GM12873 (cell line): ENCODE measurements around the gene EHD3.

ENCODE experiments used
- TF ChIP-seq, protein P1 (sequence below): IDR thresholded peaks from 2 replicates; pipeline ENCODE4 v1.5.1; 2012; ENCODE audit warnings: low read depth, mild to moderate bottlenecking, moderate library complexity, low read length, control low read depth; ENCODE audit not compliant: insufficient read depth; ENCODE audit errors: missing control alignments

The EHD3 gene

DNA sequence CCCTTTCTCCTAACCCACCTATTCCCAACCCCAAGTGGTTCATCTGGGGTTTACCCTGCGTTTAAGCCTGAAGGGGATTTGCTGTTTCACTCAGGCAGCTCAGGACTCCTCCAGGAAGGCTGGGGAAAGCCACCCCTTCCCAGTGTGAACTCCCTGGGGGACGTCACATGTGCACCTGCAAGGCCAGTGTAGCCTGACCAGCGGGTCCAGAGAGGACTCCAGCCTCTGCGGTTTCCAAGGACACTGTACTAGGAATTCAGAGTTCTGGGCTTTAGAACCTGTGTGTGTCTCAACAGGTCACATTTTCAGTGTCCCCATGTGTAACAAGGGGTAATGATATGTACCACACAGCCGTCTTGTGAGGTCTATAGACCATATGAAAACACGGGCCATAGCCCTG is 17.9 kb downstream of the EHD3 start:
- TF ChIP-seq, protein P1, sequence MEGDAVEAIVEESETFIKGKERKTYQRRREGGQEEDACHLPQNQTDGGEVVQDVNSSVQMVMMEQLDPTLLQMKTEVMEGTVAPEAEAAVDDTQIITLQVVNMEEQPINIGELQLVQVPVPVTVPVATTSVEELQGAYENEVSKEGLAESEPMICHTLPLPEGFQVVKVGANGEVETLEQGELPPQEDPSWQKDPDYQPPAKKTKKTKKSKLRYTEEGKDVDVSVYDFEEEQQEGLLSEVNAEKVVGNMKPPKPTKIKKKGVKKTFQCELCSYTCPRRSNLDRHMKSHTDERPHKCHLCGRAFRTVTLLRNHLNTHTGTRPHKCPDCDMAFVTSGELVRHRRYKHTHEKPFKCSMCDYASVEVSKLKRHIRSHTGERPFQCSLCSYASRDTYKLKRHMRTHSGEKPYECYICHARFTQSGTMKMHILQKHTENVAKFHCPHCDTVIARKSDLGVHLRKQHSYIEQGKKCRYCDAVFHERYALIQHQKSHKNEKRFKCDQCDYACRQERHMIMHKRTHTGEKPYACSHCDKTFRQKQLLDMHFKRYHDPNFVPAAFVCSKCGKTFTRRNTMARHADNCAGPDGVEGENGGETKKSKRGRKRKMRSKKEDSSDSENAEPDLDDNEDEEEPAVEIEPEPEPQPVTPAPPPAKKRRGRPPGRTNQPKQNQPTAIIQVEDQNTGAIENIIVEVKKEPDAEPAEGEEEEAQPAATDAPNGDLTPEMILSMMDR = no peak

- TF ChIP-seq, protein P1 = peak; percentile 16
Observed at GRCh38 chr2:31253356-31254131, 19.6 kb downstream of the EHD3 start.

- TF ChIP-seq, protein P1 = no peak
Observed at GRCh38 chr2:31254237-31255203, 20.6 kb downstream of the EHD3 start.

DNA sequence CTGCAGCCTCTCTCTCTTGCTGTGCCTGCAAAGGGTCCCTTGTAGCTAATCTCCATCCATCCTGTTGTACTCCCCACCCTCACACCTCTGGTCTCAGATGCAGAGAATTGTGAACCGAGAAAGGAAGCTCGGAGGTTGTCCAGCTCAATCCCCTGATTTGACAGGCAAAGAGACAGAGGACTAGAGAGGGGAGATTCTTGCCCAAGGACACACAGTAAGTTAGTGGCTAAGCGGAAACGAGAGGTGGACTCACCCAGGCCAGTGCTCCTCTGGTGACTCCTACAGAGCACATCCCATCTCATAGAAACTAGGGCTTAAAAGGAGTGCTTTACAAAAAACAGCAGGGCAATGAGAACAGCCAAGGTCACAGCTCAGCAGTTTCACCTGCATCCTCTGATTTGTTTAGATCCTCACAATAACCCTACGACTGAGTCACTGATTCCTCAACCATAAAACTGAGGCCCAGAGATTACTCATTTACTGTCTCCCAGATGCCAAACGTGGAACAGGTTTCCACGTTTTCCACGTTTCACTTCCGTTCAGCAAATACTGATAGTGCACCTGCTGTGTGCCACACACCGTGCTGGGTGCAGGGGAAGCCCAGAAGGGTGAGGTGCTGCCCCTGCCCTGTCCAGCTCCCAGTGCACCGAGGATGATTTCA is 22.1 kb downstream of the EHD3 start:
- TF ChIP-seq, protein P1 = no peak

- TF ChIP-seq, protein P1 = no peak
Observed at GRCh38 chr2:31256611-31257382, 22.8 kb downstream of the EHD3 start.

GRCh38 chr2:31258351-31258750 is 24.4 kb downstream of the EHD3 start:
- TF ChIP-seq, protein P1 = no peak

DNA sequence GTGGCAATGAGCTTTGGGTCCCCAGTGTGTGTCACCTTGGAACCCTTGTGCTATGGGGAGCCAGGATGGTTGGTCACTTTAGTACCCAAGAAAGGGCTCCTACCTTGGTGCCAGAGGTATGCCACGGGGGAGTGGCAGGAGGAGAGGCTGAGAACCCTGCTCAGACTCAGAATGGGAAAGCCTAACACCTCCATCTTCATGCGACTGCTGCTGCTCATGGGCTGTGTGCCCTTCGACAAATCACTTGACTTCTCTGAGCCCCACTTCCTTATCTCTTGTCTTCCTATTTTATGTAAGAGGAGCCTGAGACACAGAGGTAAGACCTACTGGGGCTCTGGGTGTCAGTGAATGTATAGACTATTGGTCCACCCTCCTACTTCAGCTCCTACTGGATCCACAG is 25.1 kb downstream of the EHD3 start:
- TF ChIP-seq, protein P1 = no peak
